KOPT-K1 (cell line): ENCODE data around the gene ATP9B.
"Not testable (repeated sequence)": the region's sequence is repeated elsewhere in the genome, so short reads cannot be mapped to it uniquely, and the experiment has no call there.

Experiments used
- H3K27ac ChIP-seq: fragments of 200-600 bp; sonication (generic); 2 replicates; pipeline ENCODE4 v1.5.1; 2016; ENCODE audit warnings: antibody characterized with exemption, mild to moderate bottlenecking, low read depth, low read length; ENCODE audit not compliant: poor library complexity, severe bottlenecking
- H3K36me3 ChIP-seq: fragments of 200-600 bp; sonication (generic); 2 replicates; pipeline ENCODE4 v1.5.1; 2017; ENCODE audit warnings: antibody characterized with exemption, mild to moderate bottlenecking, low read length, moderate library complexity; ENCODE audit not compliant: insufficient read depth
- H3K9me3 ChIP-seq: fragments of 200-600 bp; sonication (generic); 2 replicates; pipeline ENCODE4 v1.5.1; 2017; ENCODE audit warnings: antibody characterized with exemption, low read length, mild to moderate bottlenecking; ENCODE audit not compliant: insufficient read depth, poor library complexity, severe bottlenecking

ATP9B gene

DNA sequence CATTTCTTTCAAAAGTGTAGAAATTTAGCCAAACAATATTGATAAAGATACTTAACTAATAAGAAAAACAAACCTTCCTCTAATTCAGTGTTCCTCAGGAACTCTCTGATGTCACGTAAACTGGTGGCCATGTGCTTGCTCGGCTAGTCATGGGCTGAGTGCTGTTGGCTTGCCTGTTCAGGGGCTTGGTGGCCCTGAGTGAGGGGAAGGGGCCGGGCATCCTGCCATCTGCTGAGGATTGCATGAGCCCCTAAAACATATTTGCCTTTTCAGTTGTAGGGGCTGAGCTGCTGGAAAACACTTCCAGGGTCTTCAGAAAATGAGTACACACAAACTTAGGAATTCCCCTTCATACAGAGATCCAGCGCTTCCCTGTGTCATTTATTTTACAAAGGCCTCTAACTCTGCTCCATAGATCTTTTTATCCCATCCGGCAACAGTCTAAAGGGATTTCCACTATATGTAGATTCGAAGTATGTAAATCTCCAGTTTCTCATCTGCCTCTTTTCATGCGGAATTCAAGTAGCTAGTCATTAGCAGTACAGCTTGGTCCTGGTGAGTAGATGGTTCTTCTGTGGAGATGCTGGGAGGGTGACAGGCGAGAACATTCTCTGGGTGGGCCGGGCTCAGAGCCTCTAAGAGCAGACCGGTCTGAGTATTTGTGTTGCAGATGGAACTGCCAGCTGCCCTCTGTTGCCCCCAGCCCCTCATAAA is 306.4 kb downstream of the ATP9B start:
- no peaks in the 10 kb centered on the region for H3K9me3 ChIP-seq
- H3K27ac ChIP-seq, result no peak overlapping the region
- peaks cover 34% of the 10 kb centered on the region; the same call in 1 of the 2 replicates for H3K36me3 ChIP-seq

DNA sequence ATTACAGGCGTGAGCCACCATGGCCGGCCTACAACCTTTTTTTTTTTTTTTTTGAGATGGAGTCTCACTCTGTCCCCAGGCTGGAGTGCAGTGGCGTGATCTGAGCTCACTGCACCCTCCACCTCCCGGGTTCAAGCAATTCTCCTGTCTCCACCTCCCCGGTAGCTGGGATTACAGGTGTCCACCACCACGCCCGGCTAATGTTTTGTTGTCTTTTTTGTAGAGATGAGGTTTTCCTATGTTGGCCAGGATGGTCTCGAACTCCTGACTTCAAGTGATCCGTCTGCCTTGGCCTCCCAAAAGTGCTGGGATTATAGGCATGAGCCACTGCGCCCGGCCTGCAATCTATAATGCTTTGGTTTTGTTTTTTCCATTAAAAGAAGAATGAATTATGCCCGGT is 307.5 kb downstream of the ATP9B start:
- H3K9me3 ChIP-seq, H3K27ac ChIP-seq: not testable (repeated sequence)
- peaks cover 34% of the 10 kb centered on the region; the same call in 1 of the 2 replicates for H3K36me3 ChIP-seq

DNA sequence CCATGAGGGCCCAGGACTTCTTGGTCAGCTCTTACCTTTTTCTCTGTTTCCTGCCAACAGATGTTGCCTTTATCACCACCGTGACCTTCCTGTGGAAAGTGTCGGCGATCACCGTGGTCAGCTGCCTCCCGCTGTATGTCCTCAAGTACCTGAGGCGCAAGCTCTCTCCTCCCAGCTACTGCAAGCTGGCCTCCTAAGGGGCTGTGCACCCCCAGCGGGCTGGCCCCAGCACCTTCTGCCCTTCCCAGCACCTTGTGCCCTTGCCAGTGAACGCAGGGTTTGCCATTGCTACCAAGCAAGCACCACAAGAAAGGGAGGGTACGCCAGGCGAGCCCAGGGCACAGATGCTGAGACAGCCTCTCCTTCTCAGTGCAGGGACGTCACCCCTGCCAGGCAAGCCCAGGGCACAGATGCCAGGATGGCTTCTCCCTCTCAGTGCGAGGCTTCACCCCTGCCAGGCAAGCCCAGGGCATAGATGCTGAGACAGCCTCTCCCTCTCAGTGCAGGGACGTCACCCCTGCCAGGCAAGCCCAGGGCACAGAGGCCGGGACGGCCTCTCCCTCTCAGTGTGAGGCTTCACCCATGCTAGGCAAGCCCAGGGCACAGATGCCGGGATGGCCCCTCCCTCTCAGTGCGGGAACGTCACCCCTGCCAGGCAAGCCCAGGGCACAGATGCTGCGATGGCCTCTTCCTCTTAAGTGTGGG is 308.1 kb downstream of the ATP9B start:
- Histone ChIP-seq H3K36me3 (peaks cover 34% of the 10 kb centered on the region; the same call in 1 of the 2 replicates), H3K9me3 (no peaks in the 10 kb centered on the region), H3K27ac (no peak overlapping the region)

DNA sequence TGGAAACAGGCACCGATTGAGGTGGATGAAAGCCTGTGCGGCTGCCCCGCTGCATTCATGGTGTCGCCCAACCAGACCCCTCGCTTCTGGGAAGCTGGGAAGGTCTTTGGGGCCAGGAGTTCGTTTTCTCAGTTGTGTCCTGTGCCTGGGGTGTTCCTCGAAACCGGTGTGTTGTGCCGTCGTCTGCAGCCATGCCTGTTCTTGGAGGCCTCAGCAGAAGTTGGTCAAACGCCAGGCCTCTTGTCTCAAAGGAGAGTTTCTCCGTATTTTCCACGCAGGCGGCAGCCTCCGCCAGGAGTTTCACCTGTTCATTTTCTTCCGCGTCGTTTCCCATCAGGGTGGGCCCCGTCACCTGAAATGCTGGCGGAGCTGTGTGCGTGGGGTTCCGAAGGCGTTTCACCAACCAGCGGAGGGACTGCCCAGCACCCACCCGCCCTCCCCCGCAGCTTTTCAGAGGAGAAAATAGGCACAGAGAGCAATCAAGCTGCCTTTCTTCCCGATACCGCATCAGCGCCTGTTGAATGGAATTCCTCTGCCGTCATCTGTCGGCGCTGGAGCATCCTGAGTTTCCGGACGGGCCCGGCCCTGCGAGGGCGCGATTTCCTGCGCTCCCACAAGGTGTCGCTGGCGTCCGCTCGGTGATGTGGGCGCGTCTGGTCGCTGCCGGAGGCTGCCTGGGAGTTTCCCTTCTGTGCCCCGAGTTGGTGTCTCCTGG is 309.5 kb downstream of the ATP9B start:
- Histone ChIP-seq H3K36me3 (peaks cover 34% of the 10 kb centered on the region; the same call in 1 of the 2 replicates), H3K27ac (no peak overlapping the region), H3K9me3 (no peaks in the 10 kb centered on the region)

DNA sequence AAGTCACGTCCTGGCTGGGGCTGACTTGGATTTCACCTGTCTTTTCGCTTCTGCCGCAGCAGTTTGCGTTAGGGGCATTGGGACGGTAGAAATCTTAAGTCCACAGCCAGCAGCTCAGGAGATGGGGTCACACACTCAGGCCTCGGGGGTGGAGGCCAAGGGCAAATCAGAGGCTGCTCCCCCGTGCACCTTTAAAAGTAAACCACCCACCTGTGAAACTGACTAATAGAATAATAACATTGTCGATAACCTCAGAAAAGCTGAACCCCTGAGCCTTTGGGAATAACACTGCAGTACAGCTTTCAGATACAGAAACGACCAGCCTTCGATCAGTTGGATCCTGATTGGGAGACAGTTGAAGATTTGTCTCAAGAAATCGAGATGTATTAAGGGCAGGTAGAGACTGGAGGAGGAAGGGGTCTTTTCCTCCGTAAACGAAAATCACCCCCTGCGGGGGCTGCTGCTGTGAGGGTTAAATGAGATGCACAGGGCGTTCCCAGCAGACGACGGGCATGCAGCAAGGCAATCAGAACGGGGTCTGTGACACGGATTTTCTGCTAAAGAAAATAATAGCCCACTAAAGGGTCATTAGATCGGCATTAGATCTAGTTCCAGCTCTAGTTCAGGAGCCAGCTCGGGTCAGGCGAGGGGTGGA is 310.2 kb downstream of the ATP9B start:
- Histone ChIP-seq H3K36me3 (peaks cover 34% of the 10 kb centered on the region; the same call in 1 of the 2 replicates), H3K9me3 (no peaks in the 10 kb centered on the region)

DNA sequence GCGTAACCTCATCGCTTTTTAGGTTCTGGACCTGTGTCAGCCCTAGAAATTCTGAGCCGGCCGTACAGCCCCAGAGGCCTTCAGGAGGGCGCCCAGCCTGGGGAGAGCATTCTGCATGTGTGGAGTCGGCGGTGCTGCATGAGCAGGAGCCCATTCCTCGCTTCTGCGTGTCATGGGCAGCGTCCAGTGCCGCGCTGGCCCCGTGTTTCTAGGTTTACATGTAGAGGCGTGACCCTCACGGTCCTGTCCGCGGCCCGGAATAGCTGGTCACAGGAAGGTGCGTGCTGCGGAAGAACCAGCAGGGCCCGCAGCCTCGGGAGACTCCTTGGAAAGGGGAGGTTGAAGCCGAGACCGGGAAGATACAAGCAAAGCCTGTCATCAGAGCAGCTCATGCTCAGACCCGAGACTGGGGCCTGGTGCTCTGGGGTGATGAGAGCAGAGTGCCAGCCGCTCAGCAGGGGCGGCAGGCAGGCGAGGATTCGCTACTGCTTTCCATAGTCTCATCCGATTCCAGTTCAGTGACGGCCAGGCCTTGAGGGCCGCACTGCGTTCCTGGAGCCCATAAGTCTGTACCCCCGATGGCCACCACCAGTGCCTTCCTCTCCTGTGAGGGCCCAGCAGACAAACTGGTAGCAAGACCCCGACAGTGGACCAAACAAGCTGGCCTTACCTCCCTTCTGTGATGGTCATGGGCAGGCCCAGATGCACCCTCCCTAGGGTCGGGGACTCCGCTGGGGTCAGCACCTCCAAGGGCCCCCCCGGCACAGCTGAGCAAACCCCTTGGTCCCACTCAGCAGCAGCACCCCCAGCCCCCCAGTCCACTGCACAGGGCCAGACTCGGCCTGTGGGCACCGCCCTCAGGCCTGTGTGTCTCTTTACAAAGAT is 311.0 kb downstream of the ATP9B start:
- Histone ChIP-seq H3K27ac (no peak overlapping the region), H3K36me3 (peaks cover 28% of the 10 kb centered on the region; the same call in 1 of the 2 replicates), H3K9me3 (no peaks in the 10 kb centered on the region)

More for the DNA sequence above, 310.2 kb downstream of the ATP9B start:
- no peak overlapping the region for H3K27ac ChIP-seq

DNA sequence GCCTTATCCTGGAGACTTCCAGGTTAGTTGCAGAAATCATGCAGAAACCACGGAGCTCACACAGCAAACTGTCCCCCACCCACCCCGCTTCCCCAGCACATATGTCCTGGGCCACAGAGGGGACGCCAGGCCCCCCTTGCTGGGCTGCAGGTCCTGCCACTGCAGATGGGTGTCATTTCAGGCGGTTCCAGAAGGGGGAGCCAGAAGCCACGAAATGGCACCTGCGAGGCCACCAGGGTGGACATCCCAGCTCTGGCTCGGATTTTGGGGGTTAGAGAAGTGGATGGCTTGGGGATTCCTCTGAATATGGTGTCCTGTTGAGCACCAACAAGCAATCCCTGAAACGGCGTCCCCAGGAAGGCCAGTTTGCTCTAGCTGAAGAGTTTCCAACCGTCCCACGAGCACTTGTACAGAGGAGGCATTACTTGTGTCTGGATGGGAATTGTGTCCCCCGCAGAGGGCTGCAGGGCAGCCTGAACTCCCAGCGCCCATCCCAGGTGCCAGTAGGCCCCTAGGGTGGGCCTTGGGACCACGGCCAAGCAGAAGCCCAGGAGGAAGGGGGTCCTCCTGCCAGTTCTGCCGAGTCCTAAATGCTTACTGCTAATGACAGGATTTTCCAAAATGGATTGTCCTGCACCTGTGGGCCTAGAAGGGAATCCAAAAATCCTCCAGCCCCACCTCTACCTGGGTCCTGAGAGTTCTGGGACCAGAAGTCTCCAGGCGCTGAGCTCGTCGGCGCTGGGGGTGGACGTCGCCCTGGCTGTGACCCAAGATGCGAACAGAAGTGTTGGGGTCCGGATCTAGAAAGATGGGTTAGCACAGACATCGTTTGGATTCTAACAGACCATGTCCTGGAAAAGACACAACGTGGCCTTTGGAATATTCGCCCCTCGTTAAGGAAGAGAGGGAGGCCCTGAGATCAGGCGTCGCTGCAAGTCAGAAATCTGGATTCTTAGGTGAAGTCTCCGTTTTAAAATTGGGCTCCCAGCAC is 311.9 kb downstream of the ATP9B start:
- no peaks in the 10 kb centered on the region for H3K9me3 ChIP-seq
- H3K36me3 ChIP-seq, result peaks cover 21% of the 10 kb centered on the region; the same call in 1 of the 2 replicates
- H3K27ac ChIP-seq, result no peak overlapping the region

DNA sequence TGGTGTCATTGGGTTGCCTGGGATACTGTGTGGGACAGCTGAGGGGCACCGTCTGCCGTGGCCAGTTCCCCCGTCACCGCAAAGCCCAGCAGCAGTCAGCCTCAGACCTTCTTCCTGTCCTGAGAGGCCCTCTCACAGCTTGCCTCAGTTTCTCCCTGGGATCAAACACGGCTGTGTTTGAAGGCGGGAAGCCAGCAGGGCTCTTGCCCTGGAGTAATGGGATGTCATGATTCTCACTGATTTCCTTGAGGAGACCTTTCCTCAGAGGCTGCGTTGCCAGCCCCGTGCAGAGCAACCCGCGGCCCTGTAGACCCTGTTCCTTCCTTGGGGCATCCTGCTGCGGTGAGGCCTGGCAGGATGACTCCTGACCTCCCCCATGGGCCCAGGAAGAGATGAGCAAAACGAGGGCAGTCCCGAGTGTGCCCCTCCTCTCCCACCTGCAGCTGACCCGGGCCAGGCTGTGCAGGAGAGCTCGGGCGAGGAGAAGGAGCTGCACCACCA is 312.7 kb downstream of the ATP9B start:
- Histone ChIP-seq H3K9me3 (no peaks in the 10 kb centered on the region), H3K36me3 (peaks cover 21% of the 10 kb centered on the region; the same call in 1 of the 2 replicates), H3K27ac (no peak overlapping the region)

DNA sequence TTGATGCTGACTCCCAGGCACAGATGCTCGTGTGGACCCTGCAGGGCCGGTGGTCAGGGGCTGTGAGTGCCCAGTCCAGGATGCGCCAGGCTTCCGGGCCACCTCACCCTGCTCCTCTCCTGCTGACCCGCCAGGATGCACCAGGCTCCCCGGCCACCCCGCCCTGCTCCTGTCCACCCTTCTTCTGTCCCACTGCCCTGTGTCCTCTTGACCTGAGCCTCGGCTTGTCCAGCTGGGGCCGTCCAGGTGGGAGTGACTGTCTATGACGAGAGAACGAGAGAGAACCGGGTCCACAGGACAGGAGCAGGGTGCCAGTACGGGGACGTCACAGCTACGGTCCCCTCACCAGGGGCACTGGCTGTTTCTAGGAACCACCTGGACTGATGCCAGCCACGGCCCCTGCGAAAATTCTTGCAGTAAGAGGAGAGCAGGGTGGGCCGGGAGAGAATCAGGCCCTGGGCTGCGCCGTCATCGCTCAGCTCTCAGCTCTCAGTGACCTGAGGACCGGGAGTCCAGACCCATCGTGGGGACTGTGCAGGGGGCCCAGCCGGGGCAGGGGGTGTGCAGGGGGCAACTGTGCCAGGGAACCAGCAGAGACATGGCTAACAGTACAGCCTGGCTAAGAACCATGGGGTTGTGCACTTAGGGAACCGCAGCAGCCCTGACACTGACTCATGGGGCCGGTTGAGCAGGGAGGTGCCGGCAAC is 313.6 kb downstream of the ATP9B start:
- Histone ChIP-seq H3K36me3 (peaks cover 13% of the 10 kb centered on the region; the same call in 1 of the 2 replicates), H3K9me3 (no peaks in the 10 kb centered on the region), H3K27ac (no peak overlapping the region)

DNA sequence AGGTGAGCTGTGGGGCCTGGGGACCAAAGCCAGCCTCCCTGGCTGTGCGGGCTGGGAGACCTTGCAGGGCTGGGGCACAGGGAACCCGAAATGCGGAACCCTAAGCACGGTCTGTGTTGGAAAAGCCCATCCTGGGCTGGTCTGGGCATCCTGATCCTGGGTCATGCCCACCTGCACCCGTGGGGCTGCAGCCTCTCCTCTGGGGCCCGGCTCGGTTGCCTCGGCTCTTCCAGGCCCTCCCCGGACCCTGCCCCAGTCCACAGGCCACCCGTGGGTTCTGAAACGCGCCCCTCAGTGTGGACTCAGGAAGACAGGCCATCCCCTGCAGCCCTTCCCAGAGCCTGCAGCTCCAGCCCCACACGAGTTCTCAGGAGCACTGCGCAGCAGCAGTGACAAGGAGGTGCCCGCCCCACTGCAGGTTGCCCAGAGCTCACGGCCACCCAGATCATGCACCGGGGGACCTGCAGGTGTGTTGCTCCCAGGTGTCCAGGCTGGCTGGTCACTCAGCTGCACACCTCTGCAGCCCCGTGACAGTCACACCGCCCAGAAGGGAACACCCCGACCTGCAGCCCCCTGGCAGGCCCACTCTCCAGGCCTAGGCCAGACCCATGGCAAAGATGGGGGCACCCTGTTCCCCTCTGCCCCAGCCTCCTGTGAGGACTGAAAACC is 314.3 kb downstream of the ATP9B start:
- Histone ChIP-seq H3K9me3 (no peaks in the 10 kb centered on the region), H3K36me3 (peaks cover 6% of the 10 kb centered on the region; the same call in 1 of the 2 replicates), H3K27ac (no peak overlapping the region)

DNA sequence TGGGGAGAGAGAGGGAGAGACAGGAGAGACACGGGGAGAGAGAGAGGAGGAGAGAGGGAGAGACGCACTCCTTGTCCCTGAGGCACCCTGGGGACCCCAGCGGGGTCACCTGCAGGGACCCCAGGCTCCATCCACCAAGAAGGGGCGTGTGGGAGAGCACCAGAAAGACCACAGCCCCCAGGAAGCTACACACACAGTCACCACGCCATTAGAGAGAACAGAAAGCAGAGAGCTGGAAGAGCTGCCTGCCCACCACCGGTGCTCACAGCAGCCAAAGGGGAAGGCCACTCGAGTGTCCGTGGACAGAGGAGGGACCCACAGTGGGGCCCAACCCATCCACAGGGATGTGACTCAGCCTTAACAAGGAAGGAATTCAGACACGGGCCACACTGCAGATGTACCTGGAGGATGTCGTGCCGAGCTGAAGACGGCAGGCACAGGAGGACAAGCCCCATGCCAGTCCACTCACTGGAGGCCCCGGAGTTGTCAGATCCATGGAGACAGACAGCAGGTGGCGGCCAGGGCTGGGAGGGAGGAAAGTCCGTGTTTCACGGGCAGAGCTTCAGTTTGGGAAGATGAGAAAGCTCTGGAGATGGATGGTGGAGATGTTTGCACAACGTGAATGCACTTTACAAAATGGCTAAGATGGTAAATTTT is 315.1 kb downstream of the ATP9B start:
- Histone ChIP-seq H3K27ac (no peak overlapping the region), H3K9me3 (no peaks in the 10 kb centered on the region), H3K36me3 (peaks cover 3% of the 10 kb centered on the region; the same call in 1 of the 2 replicates)

DNA sequence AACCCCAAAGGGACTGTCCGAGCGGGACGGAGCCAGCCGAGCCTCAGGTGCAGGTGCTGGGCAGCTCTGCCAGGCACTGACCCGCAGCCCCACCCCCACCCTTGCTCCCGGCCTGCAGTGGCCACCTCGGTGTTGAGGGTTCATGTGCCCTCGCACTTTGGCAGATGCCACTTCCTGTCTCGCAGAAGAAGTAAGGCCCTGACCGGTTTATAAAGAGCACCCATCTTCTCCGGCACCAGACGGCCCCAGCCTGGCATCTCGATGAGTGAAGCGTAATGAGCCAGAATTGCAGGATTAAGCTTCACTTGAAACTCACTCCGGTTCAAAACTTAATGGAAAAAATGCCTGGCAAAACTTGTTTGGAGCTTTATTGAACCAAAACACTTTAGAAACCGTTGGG is 315.6 kb downstream of the ATP9B start:
- no peak overlapping the region for H3K27ac ChIP-seq
- no peaks in the 10 kb centered on the region for H3K36me3 ChIP-seq
- H3K9me3 ChIP-seq, result no peaks in the 10 kb centered on the region
